Glutamatergic neuron (in vitro differentiated cells): ENCODE data around the gene SEC31A. TPM values are rescaled to one million over a fixed set of nuclear protein-coding genes. Genes with fewer than 3 reads are reported as not detected.
A peak's percentile ranks its signal among the peaks of the same experiment; 100 is the strongest.

ENCODE experiments used
- DNase-seq: peaks from one replicate; pipeline ENCODE4 v3.0.0; 2022
- H3K27ac Mint-ChIP-seq: one replicate; pipeline ENCODE4 v1.8.0; 2020; ENCODE audit warnings: mild to moderate bottlenecking, mixed read lengths, inconsistent platforms; ENCODE audit not compliant: unreplicated experiment
- H3K27me3 Mint-ChIP-seq: one replicate; pipeline ENCODE4 v1.8.0; 2020; ENCODE audit warnings: mild to moderate bottlenecking, moderate library complexity, mixed read lengths, inconsistent platforms; ENCODE audit not compliant: unreplicated experiment
- H3K36me3 Mint-ChIP-seq: one replicate; pipeline ENCODE4 v1.8.0; 2020; ENCODE audit warnings: mild to moderate bottlenecking, mixed read lengths, inconsistent platforms; ENCODE audit not compliant: unreplicated experiment
- H3K4me1 Mint-ChIP-seq: one replicate; pipeline ENCODE4 v1.8.0; 2020; ENCODE audit warnings: mild to moderate bottlenecking, low read depth, mixed read lengths, inconsistent platforms; ENCODE audit not compliant: unreplicated experiment
- H3K4me3 Mint-ChIP-seq: one replicate; pipeline ENCODE4 v1.8.0; 2020; ENCODE audit warnings: mild to moderate bottlenecking, mixed read lengths, inconsistent platforms; ENCODE audit not compliant: unreplicated experiment
- H3K9me3 Mint-ChIP-seq: one replicate; pipeline ENCODE4 v1.8.0; 2020; ENCODE audit warnings: mild to moderate bottlenecking, moderate library complexity, mixed read lengths, inconsistent platforms; ENCODE audit not compliant: unreplicated experiment
- CTCF ChIP-seq: fragments of 200-600 bp; sonication (generic); IDR thresholded peaks from one replicate; pipeline ENCODE4 v1.5.0; 2021; ENCODE audit not compliant: partially characterized antibody, unreplicated experiment
- total RNA-seq: library from RNA; stranded (reverse); fragmentation: NEBNext Ultra II Directional; extraction: Animal tissue kit (Norgen Biotek cat#: 25700); gene quantifications from one replicate; pipeline ENCODE4 v1.2.1, GENCODE V29; 2021; ENCODE audit not compliant: unreplicated experiment

SEC31A gene
- total RNA-seq, 1 donor from 2014 or later = 201 TPM

DNA sequence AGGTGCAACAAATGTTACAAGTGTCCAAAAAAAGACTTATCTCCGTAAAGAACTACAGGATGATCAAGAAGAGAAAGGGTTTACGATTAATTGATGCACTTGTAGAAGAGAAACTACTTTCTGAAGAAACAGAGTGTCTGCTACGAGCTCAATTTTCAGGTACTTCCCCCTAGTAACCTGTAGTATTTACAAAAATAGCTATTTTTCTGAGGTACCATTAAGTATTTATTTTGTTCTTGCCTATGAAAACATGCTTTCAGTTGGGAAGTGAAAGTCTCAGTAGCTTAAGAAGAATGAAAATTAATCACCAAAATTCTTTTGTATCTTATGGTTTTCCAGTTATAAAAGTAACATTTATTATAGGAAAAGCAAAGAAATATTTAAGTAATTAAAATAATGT lies 15.5 kb upstream of the SEC31A start:
- no peak overlapping the region for H3K27ac Mint-ChIP-seq
- H3K36me3 Mint-ChIP-seq = no peaks in the 10 kb centered on the region
- DNase-seq = no peak
- no peaks in the 10 kb centered on the region for H3K27me3 Mint-ChIP-seq
- H3K9me3 Mint-ChIP-seq = no peaks in the 10 kb centered on the region
- no peak for TF ChIP-seq CTCF
- no peak overlapping the region for H3K4me3 Mint-ChIP-seq
- peaks cover 2% of the 10 kb centered on the region for H3K4me1 Mint-ChIP-seq

GRCh38 chr4:82905205-82905604 lies 14.3 kb upstream of the SEC31A start:
- H3K4me3 Mint-ChIP-seq = no peak overlapping the region
- H3K27me3 Mint-ChIP-seq = no peaks in the 10 kb centered on the region
- no peaks in the 10 kb centered on the region for H3K9me3 Mint-ChIP-seq

DNA sequence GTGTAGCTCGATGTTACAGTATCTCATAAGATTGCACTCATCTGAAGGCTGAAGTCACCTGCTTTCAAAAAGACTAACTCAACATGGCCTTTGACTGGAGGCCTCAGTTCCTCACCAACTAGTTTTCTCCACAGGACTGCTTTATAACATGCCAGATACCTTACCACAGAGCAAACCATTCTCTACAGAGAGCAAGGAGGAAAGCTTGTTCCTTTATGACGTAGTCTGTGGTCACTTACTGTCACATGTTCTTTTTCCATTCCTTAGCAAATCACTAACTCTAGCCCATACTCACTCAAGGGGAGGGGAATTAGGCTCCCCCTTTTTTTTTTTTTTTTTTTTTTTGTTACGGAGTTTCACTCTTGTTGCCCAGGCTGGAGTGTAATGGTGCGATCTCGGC lies 12.8 kb upstream of the SEC31A start:
- Mint-ChIP-seq H3K4me1 (peaks cover 5% of the 10 kb centered on the region), H3K27ac (no peak overlapping the region)
- no peak for TF ChIP-seq CTCF

More at GRCh38 chr4:82905205-82905604, 14.3 kb upstream of the SEC31A start:
- no peak for DNase-seq
- no peak for TF ChIP-seq CTCF
- no peaks in the 10 kb centered on the region for H3K36me3 Mint-ChIP-seq
- H3K27ac Mint-ChIP-seq = no peak overlapping the region
- peaks cover 2% of the 10 kb centered on the region for H3K4me1 Mint-ChIP-seq

DNA sequence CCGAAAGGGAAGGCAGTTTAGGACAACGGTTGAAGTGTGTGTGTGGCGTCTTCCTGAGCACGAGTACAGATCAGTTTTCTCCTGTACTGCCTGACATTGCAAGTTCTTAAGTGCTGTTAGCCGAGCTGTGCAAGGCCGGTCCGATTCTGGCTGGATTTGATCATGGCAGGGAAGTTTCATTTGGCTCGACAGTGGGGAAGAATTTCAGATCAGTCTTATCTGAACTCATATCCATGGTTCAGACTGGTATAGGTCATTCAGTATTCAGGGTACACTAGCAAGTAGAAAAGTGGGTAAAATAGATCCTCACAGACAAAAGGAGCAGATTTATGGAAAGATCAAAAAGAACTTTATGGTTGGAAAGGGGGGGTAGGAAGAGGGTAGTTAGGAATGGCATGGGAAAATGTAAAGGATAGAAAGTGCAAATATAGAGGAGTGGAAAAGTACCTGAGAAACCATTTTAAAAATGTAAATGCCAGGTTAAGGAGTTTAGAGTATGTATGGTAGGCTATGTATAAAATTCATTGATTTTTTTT lies 10.3 kb upstream of the SEC31A start:
- Mint-ChIP-seq H3K27me3 (no peaks in the 10 kb centered on the region), H3K9me3 (no peaks in the 10 kb centered on the region), H3K4me1 (peaks cover 14% of the 10 kb centered on the region), H3K4me3 (no peak overlapping the region), H3K27ac (no peak overlapping the region), H3K36me3 (no peaks in the 10 kb centered on the region)
- DNase-seq = no peak
- TF ChIP-seq CTCF = no peak

More for the DNA sequence above, 12.8 kb upstream of the SEC31A start:
- Mint-ChIP-seq H3K27me3 (no peaks in the 10 kb centered on the region), H3K9me3 (no peaks in the 10 kb centered on the region), H3K4me3 (no peak overlapping the region), H3K36me3 (no peaks in the 10 kb centered on the region)
- DNase-seq = no peak

DNA sequence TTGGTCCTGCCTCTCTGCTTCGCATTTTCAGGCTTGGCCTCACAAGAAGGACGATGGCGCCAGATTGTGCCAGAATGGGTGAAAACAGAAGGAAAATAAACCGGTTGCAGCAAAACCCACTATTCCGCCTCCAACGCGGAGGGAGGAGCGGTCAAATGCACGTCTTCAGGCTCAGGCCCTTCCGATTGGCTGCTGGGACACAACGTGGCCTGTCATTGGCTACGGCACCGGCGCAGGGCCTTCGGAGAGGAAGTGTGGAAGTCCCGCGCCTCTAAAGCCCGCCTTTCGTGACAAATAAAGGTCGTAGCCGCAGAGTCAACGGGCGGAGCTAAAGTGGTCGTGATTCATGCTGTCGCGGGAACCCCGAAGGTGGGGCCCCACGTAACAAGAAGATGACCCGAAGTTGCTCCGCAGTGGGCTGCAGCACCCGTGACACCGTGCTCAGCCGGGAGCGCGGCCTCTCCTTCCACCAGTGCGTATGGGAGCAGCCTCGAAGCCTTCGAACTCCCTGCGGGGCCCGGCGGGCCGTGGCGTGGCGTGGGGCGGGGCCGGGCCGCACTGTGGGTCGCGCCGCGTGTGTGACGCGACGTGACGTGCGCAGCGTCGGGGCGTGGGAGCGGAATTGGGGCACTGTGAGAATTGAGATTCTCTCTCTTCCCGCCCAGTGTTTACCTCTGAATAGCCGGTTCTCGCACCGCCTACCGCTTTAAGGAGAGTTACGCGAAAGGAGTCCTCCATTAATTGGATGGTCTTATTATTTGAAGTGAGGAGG lies 9.6 kb upstream of the SEC31A start, which contains the start of gene THAP9:
Gene THAP9, plus strand, starts transcription at position 325 of the 772 bp plus-strand sequence. Its CDS starts 68 bp downstream, at position 393.
- no peak within 1 kb of the TSS for H3K4me3 Mint-ChIP-seq
- H3K27ac Mint-ChIP-seq = no peak within 1 kb of the TSS
- H3K36me3 Mint-ChIP-seq = no peaks in the 10 kb centered on the region
- no peak for TF ChIP-seq CTCF
- no peaks in the 10 kb centered on the region for H3K27me3 Mint-ChIP-seq
- DNase-seq = peak; percentile 94
- H3K9me3 Mint-ChIP-seq = no peaks in the 10 kb centered on the region
- H3K4me1 Mint-ChIP-seq = peaks cover 14% of the 10 kb centered on the region
